ENCODE results near the gene ARL6IP1.

- TF ChIP-seq ZNF672 (CRISPR knock-in tag; IDR thresholded peaks at IDR 0.05) = no peak
- TF ChIP-seq SIN3B (IDR thresholded peaks at IDR 0.05; ENCODE audit: low read length) = peak; percentile 76
Measured at GRCh38 chr16:18789850-18790706, 11.3 kb downstream of the ARL6IP1 start, which contains the start of gene RPS15A.
